ENCODE results near the gene TMUB2.
"Not testable (repeated sequence)": the region's sequence is repeated elsewhere in the genome, so short reads cannot be mapped to it uniquely, and the experiment has no call there.

TMUB2 gene

DNA sequence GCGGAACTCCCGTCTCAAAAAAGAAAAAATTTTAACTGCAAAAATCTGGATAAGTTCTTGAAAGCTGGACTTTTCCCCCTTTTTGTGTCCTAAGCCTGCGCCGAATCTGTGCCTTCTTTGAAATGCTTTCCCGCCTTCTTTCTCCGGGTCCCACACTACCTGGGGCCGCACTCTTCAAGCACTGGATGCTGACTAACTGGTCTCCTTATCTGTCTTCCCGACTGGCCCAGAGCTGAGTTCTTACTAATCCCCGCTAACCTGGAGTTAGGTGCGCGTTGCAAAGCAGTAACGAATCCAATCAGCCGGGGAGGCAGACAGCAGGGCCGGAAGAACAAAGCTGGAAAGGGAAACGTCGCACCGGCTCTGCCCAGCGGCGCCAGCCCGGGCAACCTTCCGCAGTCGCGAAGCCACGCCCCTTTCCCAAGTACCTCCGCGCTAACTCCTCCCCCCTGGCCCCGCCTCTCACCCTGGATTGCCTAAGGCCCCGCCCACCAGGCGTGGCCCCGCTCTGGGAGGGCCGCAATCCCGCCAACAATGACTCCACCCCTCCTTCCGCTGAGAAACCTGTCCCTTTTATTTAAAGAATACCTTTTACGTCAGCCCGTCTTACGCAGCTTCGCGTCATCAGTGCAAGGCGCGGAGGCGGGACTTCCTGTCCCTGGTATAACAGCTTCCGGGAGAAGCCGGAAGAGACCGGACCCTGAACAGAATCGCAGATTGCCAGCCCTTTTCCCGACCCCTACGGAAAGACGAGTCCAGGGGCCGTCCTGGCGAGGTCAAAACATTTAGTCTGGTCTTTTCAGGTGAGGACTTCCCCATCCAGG is at the start of gene TMUB2:
TSS of gene TMUB2 (plus strand) at position 666 of the 824 bp plus-strand sequence. CDS start 737 bp downstream, outside the sequence.
- DNase-seq (ENCODE audit: low read depth), result peak; percentile 87

- DNase-seq (ENCODE audit: low read depth), result peak; percentile 84
Measured at GRCh38 chr17:44137891-44138709, 48.7 kb upstream of the TMUB2 start.

DNA sequence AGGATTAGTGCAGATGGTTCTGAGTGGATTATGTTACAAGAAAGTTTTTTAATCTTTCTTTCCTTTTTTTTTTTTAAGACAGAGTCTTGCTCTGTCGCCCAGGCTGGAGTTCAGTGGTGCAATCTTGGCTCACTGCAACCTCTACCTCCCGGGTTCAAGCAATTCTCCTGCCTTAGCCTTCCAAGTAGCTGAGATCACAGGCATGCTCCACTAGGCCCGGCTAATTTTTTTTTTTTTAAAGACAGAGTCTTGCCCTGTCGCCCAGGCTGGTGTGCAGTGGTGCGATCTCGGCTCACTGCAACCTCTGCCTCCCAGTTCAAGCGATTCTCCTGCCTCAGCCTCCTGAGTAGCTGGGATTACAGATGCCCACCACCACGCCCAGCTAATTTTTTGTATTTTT is 42.9 kb upstream of the TMUB2 start:
- DNase-seq (ENCODE audit: low read depth), result not testable (repeated sequence)

DNA sequence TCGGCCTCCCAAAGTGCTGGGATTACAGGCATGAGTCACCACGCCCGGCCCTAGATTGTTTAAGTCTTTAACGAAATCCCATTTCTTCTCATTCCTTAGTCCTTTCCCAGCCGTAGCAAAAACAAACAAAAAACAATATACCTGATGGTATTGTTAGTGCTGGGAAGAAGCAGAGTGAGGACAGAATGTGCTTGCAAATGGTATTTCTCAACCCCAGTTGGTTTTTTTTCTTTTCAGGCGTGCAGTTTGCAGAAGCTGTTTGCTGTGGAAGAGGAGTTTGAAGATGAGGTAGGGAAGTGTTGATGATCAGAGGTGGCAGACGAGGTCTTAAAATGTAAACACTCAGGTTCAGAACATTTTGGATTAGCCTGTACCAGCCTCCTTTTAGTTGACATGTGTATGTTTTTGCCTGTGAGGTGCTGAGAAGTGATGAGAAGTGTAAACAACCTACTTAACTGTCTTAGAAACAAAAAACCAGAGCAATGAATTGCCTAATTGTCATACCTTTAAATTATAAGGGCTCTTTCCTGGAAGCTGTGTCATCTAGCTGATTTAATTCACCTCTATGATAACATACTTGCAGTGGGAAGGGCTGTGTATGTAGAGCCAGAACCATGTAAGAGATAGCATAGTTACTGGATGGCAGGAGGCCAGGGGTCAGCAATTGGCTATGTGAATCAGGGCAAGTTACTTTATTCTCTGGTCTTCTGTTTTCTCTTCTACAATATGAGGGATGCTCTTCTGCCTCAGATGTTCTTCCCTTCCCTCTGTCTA is 41.6 kb upstream of the TMUB2 start:
- no peak for DNase-seq (ENCODE audit: low read depth)

DNA sequence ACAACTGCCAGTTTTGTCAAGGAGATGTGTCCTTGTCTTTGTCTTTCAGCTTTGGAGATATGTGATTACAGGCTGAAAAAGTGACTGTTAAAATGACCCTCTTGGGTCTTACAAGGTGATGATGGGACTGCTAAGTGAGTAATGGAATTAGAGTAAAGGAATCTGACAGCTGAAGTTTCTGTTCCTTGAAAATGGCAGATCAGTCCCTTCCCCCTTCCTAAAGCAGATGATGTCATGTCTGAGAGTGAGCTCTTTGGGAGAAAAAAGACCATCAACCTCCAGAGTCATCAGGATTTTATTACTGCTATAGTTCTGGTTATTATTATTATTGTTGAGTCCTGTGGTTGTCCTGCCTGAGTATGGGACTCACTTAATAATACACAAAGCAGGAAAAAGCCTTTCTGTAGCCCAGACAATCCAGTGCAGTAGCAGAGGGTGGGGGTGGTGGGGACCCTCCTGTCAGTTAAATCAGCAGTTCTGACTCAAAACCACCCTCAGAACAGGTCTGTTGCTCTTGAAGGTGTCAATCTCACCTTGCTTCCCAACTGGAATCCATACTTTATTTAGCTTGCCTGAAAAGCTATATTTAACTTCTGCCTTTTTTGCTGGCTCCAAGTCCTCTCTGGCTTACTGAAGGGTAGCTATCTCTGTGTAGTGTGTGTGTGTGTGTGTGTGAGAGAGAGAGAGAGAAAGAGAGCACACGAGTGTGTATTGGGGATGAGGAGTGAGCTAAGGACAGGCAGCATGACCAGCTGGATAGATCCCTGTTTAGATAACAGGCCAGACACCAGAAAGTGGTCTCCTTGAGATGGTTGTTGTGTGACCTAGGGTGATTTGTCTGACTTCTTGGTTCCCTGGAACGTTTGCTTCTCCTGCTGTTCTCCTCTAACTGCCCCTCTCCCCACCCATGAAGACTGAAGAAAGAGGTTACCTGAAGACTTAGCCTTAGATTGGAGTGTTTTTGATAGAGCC is 40.1 kb upstream of the TMUB2 start:
- DNase-seq (ENCODE audit: low read depth), result no peak

GRCh38 chr17:44147812-44148211 is 39.0 kb upstream of the TMUB2 start:
- no peak for DNase-seq (ENCODE audit: low read depth)

DNA sequence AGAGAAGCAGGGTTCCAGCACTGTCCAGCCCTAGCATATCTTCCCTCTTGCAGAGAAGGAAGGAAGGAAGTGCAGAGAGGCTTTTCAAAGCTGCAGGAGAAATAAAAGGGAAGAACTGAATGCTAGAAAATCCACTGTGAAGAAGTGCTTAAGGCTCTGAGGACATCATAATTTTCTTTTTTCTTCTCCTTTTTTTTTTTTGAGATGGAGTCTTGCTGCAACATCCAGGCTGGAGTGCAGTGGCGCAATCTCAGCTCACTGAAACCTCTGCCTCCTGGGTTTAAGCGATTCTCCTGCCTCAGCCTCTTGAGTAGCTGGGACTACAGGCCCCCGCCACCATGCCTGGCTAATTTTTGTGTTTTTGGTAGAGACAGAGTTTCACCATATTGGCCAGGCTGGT is 37.7 kb upstream of the TMUB2 start:
- not testable (repeated sequence) for DNase-seq (ENCODE audit: low read depth)

GRCh38 chr17:44149750-44150329 is 36.9 kb upstream of the TMUB2 start:
- DNase-seq (ENCODE audit: low read depth), result no peak

DNA sequence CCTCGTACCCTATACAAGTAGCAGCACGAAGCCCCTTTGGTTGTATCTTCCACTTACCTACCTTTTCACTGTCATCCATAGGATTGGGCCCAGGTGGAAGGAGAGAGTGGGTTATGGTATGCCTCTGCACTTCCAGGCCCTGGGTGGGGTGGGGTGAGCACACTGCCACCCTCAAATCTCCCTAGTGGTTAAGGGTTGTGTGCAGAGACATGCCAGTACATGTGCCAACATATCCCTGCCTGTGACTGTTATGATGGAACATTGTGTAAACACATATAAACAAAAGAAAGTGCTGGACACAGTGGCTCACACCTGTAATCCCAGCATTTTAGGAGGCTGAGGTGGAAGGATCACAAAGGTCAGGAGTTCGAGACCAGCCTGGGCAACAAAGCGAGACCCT is 33.9 kb upstream of the TMUB2 start:
- no peak for DNase-seq (ENCODE audit: low read depth)

DNA sequence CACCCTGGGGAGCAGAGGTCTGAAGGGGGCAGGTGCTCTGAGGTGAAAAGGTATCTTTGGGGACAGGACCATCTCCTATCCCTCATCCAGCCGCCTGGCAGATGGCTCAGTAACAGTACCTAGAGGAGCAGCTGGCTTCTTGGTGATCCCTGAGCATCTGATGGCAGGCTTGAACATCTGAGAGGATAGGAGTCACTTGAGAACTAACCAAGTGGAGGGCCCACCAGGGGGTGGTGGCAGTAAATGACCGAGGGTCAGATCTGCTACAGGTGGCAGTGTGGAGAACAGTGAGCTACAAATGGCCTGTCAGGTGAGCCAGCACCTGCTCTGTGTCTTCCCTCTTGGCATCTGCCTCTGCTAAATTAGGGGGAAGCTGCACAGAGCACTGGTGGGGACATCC is 31.3 kb upstream of the TMUB2 start:
- DNase-seq (ENCODE audit: low read depth), result no peak

DNA sequence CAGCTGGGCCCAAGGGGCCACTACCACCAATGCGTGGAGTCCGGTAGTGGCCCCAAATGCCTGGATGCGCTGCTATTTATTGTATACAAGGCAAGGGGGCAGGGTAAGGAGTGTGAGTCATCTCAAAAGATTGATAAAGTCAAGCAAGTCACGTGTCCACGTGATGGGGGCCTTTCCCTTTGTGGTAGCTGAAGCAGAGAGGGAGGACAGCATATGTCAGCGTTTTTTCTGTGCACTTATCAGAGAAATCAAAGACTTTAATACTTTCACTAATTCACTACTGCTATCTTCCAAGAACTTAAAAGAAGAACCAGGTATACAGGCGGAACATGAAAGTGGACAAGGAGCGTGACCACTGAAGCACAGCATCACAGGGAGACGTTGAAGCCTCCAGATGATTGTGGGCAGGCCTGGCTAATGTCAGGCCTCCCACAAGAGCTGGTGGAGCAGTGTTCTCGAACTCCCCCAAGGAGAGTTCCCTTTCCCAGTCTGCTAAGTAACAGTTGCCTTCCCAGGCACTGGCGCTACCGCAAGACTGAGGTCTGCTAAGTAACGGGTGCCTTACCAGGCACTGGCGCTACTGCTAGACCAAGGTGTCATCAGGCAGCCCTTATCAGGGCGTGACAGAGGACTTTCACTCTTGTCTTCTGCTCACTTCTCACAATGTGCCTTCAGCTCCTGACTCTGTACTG is 27.1 kb upstream of the TMUB2 start:
- no peak for DNase-seq (ENCODE audit: low read depth)

DNA sequence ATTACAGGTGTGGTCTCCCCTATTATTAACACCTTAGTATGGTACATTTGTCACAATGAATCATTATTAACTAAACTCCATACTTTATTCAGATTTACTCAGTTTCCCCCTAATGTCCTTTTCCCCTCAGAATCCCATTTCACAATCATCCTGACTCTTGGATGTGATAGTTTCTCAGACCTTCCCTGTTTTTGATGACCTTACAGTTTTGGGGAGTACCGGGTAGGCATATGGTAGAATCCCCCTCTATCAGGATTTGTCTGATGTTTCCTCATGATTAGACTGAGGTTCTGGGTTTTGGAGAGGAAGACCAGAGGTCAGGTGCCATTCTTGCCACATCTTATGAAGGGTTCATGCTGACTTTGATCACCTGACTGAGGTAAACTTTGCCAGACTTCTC is 22.3 kb upstream of the TMUB2 start:
- DNase-seq (ENCODE audit: low read depth), result no peak

GRCh38 chr17:44167181-44167861 is 19.5 kb upstream of the TMUB2 start:
- DNase-seq (ENCODE audit: low read depth), result no peak

- DNase-seq (ENCODE audit: low read depth), result no peak
Measured at GRCh38 chr17:44170135-44170498, 16.7 kb upstream of the TMUB2 start.

GRCh38 chr17:44170499-44171201 is 16.1 kb upstream of the TMUB2 start, which contains the start of gene ASB16:
Gene ASB16, plus strand, starts transcription at chr17:44170704. Its CDS starts 86 bp downstream, at chr17:44170790.
- no peak for DNase-seq (ENCODE audit: low read depth)

DNA sequence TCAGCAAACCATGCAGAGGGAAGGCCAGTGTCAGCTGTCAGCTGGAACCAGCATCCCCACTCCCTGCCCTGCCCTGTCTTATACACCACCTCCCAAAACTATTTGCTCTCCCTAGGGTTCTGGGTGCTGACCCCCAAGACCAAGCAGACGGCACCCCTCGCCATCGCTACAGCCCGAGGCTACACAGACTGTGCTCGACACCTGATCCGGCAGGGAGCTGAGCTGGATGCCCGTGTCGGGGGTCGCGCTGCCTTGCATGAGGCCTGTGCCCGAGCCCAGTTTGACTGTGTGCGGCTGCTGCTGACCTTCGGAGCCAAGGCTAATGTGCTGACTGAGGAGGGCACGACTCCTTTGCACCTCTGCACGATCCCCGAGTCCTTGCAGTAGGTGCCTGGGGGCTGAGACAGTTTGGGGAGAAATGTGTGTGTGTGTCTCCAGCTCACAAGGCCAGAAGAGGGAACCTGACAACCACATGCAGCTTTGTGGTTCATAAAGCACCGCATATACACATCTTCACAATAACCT is 14.8 kb upstream of the TMUB2 start:
- DNase-seq (ENCODE audit: low read depth), result no peak

GRCh38 chr17:44174427-44174826 is 12.3 kb upstream of the TMUB2 start:
- no peak for DNase-seq (ENCODE audit: low read depth)

DNA sequence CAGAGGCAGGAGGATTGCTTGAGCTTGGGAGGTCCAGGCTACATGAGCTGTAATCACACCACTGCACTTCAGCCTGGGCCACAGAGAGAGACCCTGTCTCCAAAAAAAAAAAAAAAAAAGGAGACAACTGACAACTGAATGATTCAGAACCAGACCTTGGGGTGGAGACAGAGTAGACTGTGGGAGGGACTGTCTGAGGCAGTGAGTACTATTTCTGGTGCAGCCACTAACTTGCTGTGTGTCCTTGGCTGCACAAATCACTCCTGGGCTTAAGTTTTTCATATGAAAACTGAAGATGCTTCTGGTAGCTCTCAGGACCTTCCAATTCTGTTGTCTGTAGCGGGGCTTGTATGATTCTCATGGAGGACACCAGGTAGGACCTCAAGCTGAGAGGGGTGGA is 10.5 kb upstream of the TMUB2 start:
- DNase-seq (ENCODE audit: low read depth), result no peak
